ENCODE data around the gene LRRC2.
"Not testable (repeated sequence)": the region's sequence is repeated elsewhere in the genome, so short reads cannot be mapped to it uniquely, and the experiment has no call there.

The LRRC2 gene

DNA sequence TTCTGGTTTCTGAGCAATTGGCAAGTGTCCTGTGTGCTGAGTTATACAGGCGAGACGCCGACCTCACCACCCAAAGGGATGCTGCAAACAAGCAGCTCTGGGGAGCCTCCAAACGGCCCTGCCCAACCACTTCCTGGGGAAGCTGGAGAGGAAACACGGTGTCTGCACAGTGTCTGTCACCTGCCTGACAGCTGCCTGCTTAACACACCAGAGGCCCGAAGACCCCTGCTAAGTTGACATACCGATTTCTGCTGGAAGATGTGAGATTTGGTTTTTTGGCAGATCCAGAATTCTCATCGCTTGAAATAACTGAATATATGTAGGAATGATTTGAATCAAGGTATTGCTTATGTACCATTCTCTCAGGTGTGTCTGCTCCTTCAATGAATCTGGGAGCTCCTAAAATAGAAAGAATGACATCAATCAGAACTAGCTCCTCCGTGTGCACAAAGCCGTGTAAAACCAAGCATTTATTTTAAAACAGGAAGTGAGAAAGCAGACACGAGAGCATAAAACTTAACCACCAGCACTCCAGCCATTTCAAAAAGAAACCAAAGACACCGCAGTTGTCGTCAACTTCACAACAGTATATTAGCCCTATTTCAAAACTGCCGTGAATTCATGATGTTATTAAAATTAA, 27.2 kb downstream of the LRRC2 start:
- peak overlapping the region; percentile 27 for H3K4me3 ChIP-seq (ENCODE audit: low read length)
- DNase-seq (ENCODE audit: low read depth, low spot score): peak; percentile 98

DNA sequence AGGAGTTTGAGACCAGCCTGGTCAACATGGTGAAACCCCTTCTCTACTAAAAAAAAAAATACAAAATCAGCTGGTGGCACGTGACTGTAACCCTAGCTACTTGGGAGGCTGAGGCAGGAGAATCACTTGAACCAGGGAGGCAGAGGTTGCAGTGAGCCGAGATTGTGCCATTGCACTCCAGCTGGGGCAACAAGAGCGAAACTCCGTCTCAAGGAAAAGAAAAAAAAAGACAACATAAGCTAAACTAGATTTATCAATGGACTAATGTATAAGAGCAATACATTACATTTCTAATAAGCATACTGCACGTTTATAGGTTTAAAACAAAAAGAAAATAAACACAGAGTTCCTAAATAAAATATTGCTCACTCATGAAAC, 27.7 kb downstream of the LRRC2 start:
- not testable (repeated sequence) for DNase-seq (ENCODE audit: low read depth, low spot score); H3K4me3 ChIP-seq (ENCODE audit: low read length)

DNA sequence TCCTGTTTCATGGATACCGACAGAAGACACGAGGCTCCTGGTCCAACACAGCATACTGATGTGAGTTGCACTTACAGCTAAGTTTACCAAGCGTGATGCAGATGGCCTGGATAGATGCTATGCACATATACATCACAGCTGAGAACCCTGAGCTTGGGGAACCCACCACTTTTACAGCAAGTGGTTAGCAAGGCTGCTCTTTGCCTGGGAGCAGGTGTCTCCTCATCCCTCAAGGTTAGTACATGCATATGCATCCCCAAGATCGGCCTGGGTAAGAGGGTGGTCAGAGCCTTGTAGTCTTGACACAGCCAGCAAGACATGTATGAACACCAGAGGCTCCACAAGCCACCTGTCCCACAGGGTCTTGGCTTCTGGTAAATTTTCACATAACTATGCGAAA, 28.3 kb downstream of the LRRC2 start:
- H3K4me3 ChIP-seq (ENCODE audit: low read length): no peak overlapping the region
- peak; percentile 79 for DNase-seq (ENCODE audit: low read depth, low spot score)

DNA sequence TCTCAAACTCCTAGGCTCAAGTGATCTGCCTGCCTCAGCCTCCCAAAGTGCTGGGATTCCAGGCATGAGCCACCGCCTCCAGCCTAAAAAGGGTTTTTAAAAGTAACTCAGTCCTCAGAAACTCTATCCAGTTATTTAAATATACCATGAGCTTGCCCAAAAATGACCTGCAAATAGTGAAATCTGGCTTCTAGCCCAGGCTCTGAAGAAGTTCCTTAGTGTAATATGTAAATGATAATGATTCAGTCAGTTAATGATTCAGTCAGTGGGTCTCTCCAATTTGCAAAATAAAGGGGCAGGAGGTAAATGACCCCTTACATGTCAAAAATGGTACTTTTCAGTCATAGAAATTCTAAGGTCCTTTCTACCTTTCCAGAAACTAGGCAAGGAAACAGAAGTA, 28.8 kb downstream of the LRRC2 start:
- H3K4me3 ChIP-seq (ENCODE audit: low read length): no peak overlapping the region
- DNase-seq (ENCODE audit: low read depth, low spot score): no peak

DNA sequence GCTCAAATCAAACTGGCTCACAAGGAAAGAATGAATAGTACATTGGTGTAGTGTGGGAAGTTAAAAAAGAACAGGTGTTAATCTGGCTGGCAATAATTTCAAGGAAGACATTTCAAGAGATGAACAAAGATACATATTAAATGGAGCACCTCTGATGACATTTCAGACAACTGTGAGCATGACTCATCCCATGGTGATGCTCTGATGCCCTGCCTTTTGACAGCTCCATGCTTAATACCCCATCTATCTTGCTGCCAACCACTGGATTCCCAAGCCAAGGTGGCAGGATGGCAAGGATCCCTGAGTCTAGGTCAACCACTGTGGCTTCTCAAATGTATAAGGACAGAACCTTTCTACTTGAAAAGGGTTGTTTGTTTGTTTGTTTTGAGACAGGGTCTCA, 29.3 kb downstream of the LRRC2 start:
- no peak for DNase-seq (ENCODE audit: low read depth, low spot score)
- H3K4me3 ChIP-seq (ENCODE audit: low read length): no peak overlapping the region

DNA sequence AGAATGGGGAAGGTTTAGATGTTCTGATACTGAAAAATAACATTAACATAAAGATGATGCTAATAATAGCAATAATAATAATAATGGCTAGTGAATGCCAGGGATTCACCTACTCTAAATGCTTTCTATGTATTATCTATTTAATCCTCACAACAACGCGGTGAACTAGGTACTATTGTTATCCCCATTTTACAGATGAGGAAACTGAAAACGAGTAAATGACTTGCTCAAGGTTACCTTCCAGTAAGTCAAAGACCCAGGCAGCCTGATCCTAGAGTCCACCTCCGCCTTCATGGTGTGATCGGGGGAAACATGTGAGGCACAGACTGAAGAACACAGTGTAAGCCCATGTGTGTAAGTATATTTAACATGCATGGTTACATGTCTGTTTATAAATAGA, 30.4 kb downstream of the LRRC2 start:
- no peak overlapping the region for H3K4me3 ChIP-seq (ENCODE audit: low read length)
- no peak for DNase-seq (ENCODE audit: low read depth, low spot score)

DNA sequence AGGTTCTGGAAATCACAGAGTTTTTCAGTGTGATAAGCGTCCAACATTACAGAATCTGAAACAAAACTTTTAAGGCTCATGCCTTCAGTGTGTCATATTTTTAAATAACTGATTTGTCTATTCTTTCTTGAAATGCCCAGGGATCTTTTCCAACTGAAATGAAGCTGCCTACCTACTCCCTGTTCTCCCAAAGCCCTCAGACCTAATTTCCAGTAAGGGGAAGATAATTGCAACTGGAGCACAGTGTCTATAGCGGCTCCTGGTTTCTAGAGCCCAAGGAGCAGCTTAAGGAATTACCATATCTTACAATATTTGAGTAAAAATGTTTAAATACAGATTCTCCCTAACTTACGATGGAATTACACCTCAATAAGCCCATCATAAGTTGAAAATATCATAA, 33.0 kb downstream of the LRRC2 start:
- DNase-seq (ENCODE audit: low read depth, low spot score): no peak
- H3K4me3 ChIP-seq (ENCODE audit: low read length): no peak overlapping the region

DNA sequence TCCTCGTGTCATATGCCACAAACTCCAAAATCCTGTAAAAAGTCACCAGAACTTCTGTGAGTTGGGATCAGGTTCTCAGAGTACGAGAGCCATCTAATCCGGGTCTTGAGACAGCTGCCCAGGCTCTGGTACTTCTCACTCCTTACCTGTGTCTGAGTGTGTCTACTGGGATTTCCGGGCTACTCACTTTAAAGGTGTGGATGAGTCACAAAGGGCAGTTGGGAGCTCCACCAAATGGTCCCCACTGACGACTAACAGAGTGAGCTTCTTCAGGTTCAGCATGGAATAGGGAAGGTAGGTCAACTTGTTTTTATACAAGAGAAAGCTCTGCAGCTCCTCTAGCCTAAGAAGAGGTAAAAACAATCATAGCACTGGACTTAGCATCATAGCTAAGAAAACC, 38.9 kb downstream of the LRRC2 start:
- no peak for DNase-seq (ENCODE audit: low read depth, low spot score)

DNA sequence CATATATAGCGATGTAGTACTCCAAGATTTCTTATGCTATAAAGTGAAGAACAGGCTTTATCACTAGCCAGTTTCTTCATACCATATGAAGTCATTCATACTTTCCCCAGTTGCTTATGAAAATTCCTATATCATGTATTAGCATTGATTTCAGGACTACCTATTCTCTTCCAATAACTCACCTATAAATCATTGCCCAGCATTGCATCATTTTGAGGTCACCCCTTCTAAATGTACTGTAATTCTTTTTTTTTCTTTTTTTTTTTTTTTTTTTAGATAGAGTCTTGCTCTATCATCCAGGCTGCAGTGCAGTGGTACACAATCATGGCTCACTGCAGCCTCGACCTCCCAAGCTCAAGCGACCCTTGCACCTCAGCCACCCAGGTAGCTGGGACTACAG, 41.3 kb downstream of the LRRC2 start:
- no peak for DNase-seq (ENCODE audit: low read depth, low spot score)
- H3K4me3 ChIP-seq (ENCODE audit: low read length): no peak overlapping the region

More for the DNA sequence above, 38.9 kb downstream of the LRRC2 start:
- no peak overlapping the region for H3K4me3 ChIP-seq (ENCODE audit: low read length)

DNA sequence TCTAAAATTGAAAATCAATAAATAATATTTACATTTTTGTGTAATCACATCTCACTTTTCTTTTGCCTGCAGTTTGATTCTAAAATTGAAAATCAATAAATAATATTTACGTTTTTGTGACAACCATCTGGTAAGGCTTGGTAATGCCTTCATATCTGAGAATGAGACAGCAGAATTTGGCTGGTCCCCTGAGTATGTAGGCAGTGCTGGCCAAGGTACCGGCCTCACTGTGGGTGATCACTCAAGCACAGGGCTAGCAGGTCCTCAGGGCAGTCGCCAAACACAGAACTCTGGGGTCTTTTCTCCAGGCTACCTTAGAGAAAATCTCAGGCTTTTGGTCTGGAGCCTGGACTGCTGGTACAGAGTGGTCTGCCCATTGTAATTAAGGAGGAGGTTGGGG, 42.1 kb downstream of the LRRC2 start:
- DNase-seq (ENCODE audit: low read depth, low spot score): no peak
- H3K4me3 ChIP-seq (ENCODE audit: low read length): no peak overlapping the region

DNA sequence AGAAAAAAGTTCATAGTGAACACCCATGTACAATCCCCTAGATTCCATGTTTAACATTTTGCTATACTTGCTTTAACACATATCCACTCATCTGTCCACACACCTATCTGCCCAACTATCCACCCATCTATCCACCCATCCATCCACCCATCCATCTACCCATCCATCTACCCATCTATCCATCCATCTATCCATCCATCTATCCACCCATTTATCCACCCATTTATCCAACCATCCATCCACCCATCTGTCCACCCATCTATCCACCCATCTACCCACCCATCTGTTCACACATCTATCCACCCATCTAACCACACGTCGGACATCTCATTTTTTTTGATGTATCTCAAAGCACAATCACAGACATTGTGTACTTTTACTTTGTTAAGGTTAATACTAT, 42.5 kb downstream of the LRRC2 start:
- no peak overlapping the region for H3K4me3 ChIP-seq (ENCODE audit: low read length)
- no peak for DNase-seq (ENCODE audit: low read depth, low spot score)

DNA sequence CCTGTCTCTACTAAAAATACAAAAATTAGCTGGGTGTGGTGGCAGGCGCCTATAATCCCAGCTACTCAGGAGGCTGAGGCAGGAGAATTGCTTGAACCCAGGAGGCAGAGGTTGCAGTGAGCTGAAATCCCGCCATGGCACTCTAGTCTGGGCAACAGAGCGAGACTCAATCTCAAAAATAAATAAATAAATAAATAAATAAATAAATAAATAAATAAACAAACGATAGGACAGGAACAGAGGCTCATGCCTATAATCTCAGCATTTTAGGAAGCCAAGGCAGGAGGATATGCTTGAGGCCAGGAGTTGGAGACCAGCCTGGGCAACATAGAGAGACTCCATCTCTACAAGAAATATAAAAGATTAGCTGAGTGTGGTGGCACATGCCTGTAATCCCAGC, 43.9 kb downstream of the LRRC2 start:
- DNase-seq (ENCODE audit: low read depth, low spot score); H3K4me3 ChIP-seq (ENCODE audit: low read length): not testable (repeated sequence)

DNA sequence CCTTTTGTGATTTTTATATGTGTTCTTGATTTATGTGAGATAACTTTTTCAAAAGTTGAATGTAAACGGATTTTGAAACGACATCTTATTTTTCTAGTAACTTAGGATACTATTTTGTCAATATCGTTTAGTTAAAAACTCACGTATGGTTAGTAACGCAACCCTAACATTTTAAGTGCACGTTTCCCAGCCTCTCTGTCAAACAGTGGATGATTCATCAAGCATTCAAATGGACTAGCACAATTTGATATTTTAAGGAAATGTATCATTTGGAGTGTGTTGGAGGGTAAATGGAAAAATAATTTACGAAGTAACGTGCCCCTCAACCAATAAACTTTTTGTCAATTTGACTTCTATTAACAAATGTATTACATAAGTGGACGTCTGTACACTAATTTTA, 45.0 kb downstream of the LRRC2 start:
- H3K4me3 ChIP-seq (ENCODE audit: low read length): no peak overlapping the region
- no peak for DNase-seq (ENCODE audit: low read depth, low spot score)

DNA sequence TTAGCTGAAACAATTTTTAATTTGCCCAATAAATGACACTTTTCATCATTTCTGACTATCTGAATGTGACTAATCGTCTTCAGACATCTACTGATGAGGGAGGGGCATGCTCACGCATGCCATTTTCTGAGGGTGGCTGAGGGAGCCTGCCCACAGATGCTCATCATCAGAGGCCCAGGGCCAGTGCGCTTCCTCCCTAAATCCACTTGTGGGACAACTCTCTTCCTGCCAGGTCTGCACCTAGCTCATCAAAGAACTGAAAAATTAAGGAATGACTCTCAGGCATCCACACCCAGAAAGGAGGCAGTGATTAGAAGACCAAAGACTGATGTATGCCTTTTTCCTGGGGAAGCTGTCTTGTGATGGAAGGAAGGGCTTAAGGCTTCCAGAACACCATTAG, 45.6 kb downstream of the LRRC2 start:
- no peak for DNase-seq (ENCODE audit: low read depth, low spot score)
- H3K4me3 ChIP-seq (ENCODE audit: low read length): no peak overlapping the region

DNA sequence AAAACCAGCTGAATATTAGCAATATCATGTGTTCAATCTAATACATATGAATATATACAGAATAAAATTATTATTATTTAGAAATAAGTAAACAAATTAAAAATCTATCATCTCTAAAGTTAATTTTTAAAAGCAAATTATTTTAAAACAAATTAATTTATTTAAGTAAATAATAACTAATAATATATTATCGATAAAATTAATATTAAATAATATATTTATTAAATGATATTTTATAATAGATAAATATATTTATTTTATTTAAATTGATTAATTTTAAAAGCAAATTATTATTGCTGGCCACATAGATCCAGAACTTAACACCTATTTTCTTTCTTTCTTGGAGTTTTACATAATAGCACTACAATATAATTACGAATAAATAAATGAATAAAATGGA, 46.1 kb downstream of the LRRC2 start:
- no peak overlapping the region for H3K4me3 ChIP-seq (ENCODE audit: low read length)
- DNase-seq (ENCODE audit: low read depth, low spot score): no peak

DNA sequence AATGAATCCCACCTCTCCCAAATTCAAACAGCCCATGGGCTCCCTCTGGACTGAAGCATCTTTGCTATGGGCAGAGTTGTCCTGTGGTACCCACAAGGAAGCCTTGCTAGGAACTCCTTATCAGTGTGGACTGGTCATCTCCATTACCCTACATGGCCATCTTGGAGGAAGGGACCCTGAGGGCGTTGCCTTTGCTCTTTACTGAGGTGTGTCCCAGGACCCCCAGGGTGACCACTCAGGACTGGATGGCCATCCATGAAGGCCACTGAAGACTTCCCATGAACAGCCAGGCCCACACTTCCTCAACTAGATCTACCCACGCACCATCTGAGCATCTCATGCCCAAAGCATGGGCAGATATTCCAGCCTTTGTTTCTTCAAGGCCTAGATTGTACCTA, 48.3 kb downstream of the LRRC2 start:
- no peak overlapping the region for H3K4me3 ChIP-seq (ENCODE audit: low read length)
- no peak for DNase-seq (ENCODE audit: low read depth, low spot score)

DNA sequence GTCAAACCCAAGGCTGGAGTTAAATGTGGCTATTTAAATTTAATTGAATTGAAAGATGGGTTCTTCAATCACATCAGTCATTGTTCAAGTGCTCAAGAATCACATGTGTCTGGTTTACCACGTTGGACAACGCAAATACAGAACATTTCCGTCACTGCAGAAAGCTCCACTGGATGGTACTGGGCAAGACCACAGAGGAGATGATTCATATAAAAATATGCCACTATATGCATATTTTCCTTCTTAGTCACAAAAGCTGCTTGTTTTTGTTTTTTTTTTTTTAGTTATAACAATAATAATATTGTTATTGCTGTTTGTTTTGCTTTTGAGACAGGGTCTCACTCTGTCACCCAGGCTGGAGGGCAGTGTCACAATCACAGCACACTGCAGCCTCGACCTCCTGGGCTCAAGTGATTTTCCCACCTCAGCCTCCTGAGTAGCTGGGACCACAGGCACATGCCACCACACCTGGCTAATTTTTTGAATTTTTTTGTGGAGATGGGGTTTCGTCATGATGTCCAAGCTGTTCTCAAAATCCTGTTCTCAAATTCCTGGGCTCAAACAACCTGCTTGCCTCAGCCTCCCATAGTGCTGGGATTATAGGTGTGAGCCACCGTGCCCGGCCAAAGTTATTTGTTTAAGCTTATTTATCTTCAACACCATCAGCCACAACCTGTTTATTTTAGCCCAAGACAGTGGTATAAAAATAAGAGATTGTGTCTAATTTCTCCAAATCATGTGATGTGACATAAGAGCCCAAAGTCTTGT, 48.9 kb downstream of the LRRC2 start:
- no peak for DNase-seq (ENCODE audit: low read depth, low spot score)
- no peak overlapping the region for H3K4me3 ChIP-seq (ENCODE audit: low read length)

DNA sequence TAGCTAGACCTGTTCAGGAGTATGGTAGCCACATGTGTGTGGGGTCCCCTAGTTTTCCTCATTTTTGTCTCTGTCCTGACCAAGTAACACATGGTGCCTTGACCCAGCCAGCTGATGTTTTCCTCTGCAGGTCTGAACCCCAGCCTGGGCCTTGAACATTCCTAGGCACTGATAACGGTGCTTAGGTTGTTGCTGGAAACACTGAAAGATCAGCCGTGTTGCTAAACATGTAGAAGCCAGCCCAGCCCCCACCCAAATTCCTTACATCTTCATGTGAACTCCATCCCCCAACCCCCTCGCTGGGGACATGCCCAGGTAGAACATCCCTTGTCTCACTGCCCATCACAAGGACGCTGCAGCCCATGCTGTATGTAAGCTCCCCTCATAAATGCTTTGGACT, 49.6 kb downstream of the LRRC2 start:
- H3K4me3 ChIP-seq (ENCODE audit: low read length): no peak overlapping the region
- no peak for DNase-seq (ENCODE audit: low read depth, low spot score)

DNA sequence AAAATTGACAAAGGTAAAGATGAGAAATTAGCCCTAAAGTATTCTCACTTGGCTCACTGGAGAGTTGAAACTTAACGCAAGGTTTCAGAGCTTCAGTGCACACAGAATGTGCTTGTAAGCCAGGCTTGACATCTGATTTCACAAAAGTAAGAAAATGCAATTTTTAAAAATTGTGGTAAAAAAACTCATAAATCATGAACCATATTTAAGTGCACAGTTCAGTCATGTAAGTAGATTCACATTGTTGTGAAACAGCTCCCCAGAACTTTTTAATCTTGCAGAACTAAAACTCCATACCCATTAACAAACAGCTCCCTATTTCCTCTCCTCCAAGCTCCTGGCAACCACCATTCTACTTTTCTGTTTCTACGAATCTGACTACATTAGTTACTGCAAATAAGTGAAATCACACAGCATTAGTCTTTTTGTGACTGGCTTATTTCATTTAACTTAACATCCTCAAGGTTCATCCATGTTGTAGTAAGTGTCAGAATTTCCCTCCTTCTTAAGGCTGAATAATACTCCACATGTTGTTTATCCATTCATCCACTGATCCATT, 53.8 kb downstream of the LRRC2 start:
- H3K4me3 ChIP-seq (ENCODE audit: low read length): no peak overlapping the region
- DNase-seq (ENCODE audit: low read depth, low spot score): no peak

DNA sequence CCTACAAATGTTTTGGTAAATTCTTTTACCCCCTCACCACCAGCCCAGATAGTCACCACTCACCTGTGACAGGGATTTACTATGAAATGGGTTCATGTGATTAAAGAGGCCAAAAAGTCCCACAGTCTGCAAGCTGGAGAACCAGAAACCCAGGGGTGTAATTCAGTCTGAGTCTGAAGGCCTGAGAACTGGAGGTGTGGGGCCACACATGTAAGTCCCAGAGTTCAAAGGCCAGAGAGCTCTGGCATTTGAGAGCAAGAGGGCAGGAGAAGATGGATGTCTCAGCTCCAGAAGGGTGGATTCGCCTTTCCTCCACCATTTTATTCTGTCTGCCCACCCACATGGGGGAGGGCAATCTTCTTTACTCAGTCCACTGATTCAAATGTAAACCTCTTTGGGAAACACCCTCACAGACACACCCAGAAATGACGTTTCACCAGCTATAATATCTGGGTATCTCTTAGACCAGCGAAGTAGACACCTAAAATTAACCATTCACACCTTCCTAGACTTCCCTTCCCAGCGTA, 56.4 kb downstream of the LRRC2 start:
- no peak for DNase-seq (ENCODE audit: low read depth, low spot score)
- H3K4me3 ChIP-seq (ENCODE audit: low read length): no peak overlapping the region
